ENCODE results near the gene NEMP2. TPM values are rescaled to one million over a fixed set of nuclear protein-coding genes. Genes with fewer than 3 reads are reported as not detected.

Gene NEMP2
- total and polyA plus RNA-seq, 8 donors: 8.1 to 22.8 (median 14.0) TPM

DNA sequence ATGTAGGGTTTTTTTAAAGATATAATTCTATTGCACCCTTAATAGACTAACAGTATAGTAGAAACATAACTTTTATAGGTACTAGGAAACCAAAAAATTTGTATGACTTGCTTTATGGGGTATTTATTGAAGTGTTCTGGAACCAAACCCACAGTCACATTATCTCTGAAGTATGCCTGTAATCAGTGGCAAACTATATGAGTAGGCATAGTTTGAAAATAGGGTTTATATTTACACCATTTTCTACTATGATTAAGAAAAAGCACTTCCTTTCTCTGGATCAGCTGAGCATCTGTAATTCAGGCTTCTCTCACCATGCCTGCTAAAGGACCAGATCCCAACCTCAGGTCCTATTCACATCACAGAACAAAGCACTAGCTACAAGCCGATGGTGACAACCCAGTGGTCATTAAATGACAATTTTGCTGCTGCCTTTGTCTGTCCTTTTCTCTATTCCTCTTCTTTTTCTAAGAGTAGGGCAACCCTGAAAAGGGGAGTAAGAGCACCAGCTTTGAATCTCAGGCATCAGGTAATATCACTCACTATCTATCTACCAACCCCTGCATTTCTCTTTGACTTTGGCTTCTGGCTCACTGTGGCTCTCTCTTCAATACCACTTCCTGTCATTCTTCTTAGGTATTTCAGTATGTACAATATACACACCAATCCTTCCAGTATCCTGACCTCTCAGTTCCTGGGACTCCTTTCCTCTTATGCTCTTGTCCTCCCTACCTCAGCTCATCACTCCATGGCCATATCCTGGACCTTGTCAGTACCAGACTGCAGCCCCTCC, 14.4 kb downstream of the NEMP2 start:
- no peaks in the 10 kb centered on the region for H3K9me3 ChIP-seq
- no peak overlapping the region for H3K4me3 ChIP-seq
- H3K36me3 ChIP-seq: no peaks in the 10 kb centered on the region
- H3K4me1 ChIP-seq: no peaks in the 10 kb centered on the region
- ATAC-seq (no peak), DNase-seq (no peak)
- intact Hi-C loops (cut with DNase I): no loop called here
- TF ChIP-seq, protein P1, sequence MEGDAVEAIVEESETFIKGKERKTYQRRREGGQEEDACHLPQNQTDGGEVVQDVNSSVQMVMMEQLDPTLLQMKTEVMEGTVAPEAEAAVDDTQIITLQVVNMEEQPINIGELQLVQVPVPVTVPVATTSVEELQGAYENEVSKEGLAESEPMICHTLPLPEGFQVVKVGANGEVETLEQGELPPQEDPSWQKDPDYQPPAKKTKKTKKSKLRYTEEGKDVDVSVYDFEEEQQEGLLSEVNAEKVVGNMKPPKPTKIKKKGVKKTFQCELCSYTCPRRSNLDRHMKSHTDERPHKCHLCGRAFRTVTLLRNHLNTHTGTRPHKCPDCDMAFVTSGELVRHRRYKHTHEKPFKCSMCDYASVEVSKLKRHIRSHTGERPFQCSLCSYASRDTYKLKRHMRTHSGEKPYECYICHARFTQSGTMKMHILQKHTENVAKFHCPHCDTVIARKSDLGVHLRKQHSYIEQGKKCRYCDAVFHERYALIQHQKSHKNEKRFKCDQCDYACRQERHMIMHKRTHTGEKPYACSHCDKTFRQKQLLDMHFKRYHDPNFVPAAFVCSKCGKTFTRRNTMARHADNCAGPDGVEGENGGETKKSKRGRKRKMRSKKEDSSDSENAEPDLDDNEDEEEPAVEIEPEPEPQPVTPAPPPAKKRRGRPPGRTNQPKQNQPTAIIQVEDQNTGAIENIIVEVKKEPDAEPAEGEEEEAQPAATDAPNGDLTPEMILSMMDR (IDR thresholded peaks at IDR 0.05): no peak
- no peaks in the 10 kb centered on the region for H3K27me3 ChIP-seq
- H3K27ac ChIP-seq: no peak overlapping the region

DNA sequence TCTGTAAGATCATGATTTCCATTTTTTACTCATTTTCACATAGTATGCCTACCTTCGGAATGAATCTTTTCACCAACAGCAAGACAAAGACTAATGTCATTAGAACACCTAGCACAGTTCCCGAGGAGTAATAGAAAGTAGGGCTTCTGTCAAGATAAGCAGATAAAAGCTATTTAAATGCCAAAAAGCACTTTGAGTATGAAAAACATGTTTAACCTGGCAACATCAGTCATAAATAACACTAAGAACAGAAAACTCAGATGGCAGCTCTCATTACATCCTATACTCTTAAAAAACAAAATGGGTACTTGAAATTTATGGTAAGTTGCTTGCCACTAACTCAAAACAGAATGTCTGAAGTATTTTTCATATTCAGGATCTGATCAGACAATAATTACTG, 17.1 kb downstream of the NEMP2 start:
- Histone ChIP-seq H3K4me1 (no peaks in the 10 kb centered on the region), H3K27ac (no peak overlapping the region), H3K36me3 (no peaks in the 10 kb centered on the region), H3K27me3 (no peaks in the 10 kb centered on the region), H3K9me3 (no peaks in the 10 kb centered on the region), H3K4me3 (no peak overlapping the region)
- DNase-seq: no peak
- TF ChIP-seq, protein P1 (IDR thresholded peaks at IDR 0.05): no peak
- ATAC-seq: no peak
- intact Hi-C loops (cut with DNase I): no loop called here

DNA sequence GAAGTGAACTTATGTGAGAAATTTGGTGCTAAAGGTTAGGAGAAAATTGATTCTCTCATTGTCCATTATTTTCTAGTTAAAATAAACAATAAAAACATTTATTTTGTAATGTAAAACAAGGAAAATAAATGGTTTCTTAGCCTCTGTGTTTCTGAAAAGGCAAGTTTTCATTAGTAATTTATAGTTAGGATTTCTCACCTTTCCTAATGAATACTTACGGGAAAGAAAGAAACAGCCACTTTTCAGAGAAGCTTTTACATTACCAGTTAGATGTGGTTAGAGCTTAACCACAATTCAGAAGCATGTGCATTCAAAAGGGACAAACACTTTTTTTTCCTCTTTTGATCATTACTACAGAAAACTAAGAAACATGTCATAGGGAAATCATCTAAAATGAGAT, 18.8 kb downstream of the NEMP2 start:
- ATAC-seq (no peak), DNase-seq (no peak)
- H3K4me1 ChIP-seq: no peaks in the 10 kb centered on the region
- H3K9me3 ChIP-seq: no peaks in the 10 kb centered on the region
- no peaks in the 10 kb centered on the region for H3K27me3 ChIP-seq
- H3K4me3 ChIP-seq: no peak overlapping the region
- TF ChIP-seq, protein P1 (IDR thresholded peaks at IDR 0.05): no peak
- H3K36me3 ChIP-seq: no peaks in the 10 kb centered on the region
- H3K27ac ChIP-seq: no peak overlapping the region
- intact Hi-C loops (cut with DNase I): no loop called here

DNA sequence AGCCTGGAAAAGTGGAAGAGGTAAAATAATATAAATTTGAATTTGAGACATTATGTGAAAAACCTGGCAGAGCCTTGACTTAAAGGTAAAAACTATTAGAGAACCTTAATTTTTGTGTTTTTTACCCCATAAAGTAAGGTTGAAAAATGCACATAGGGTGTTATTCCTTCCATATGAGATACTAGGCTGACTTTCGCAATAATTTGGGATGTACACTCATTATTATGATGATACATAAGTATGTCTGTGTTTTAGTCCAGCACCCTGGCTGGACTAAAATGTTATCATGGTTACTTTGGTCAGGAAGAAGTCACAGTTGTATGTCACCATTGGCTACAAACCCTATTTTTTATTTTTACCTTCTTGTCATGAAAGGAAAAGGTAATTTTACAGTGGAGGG, 19.8 kb downstream of the NEMP2 start:
- intact Hi-C loops (cut with DNase I): no loop called here
- TF ChIP-seq, protein P1 (IDR thresholded peaks at IDR 0.05): no peak
- Histone ChIP-seq H3K4me1 (no peaks in the 10 kb centered on the region), H3K4me3 (no peak overlapping the region), H3K36me3 (no peaks in the 10 kb centered on the region), H3K27ac (no peak overlapping the region), H3K27me3 (no peaks in the 10 kb centered on the region), H3K9me3 (no peaks in the 10 kb centered on the region)
- no peak for ATAC-seq
- no peak for DNase-seq

DNA sequence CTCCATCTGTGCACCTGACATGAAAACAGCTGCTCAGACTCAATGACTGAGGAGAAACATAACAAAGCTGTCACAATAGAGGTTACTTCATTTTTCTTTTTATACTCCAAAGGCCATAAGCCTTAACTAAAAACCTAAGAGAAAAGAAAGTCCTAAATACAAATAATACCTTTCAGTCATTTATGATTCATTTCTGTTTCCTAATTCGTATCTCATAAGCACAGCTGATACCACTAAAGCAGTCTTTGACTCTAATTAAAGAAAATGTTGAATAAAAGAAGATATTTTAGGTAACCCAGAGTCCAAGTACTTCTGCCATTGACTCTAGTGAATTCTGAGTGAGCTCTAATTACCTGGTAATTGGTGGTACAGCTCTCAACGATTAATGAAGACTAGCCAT, 20.6 kb downstream of the NEMP2 start:
- no peaks in the 10 kb centered on the region for H3K9me3 ChIP-seq
- no peak overlapping the region for H3K4me3 ChIP-seq
- H3K4me1 ChIP-seq: no peaks in the 10 kb centered on the region
- TF ChIP-seq, protein P1 (IDR thresholded peaks at IDR 0.05): no peak
- no peak overlapping the region for H3K27ac ChIP-seq
- DNase-seq: no peak
- H3K36me3 ChIP-seq: peaks cover 0 to 4% of the 10 kb centered on the region in 2 donors
- no peaks in the 10 kb centered on the region for H3K27me3 ChIP-seq
- intact Hi-C loops (cut with DNase I): no loop called here
- ATAC-seq: no peak

All from left lung (tissue), 10 donors.